GM18951 (cell line): ENCODE results near the gene C2orf69.
"Not testable (repeated sequence)": the region's sequence is repeated elsewhere in the genome, so short reads cannot be mapped to it uniquely, and the experiment has no call there.

Experiments
- POLR2A ChIP-seq: IDR thresholded peaks from 4 replicates; pipeline ENCODE4 v1.6.1; 2011; ENCODE audit warnings: mild to moderate bottlenecking; ENCODE audit not compliant: insufficient read length, insufficient read depth; ENCODE audit errors: extremely low read depth
- in situ Hi-C: fragments of 300-500 bp; cut with MboI; formaldehyde crosslinking; loops from one replicate; pipeline ENCODE4 v1.12.0; 2022; ENCODE audit warnings: low sequenced_read_pairs, mixed read lengths, inconsistent platforms; ENCODE audit not compliant: unreplicated experiment

C2orf69 gene

DNA sequence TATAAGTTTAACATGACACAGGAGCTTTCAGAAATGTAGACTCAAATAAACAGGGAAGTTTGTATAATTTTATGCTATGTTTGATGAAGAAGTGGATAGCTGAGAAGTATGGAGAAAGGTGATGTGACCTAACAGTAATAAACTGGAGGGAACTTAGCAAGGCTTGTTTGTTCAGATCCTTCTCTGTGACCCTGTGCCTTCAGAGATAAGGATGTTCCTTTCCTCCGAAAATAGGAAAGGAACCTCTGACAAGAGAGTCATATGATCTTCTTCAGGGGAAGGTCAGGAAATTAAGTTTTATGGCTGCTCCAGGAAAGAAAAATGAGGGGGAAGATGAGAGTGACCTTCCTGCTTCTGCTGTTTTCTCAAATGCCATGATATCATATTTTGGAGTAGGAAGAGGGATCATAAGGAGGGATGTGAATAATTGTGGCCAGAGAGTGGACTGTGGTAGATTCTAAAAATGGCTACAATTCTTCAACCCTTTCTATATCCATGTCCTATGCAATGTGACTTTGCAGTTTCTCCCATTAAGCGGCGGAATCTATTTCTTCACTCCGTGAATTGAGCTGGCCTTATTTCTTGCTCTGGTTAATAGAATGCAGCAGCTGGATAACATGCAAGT is 8.5 kb upstream of the C2orf69 start:
- in situ Hi-C loops, result no loop called here
- TF ChIP-seq POLR2A, result no peak

DNA sequence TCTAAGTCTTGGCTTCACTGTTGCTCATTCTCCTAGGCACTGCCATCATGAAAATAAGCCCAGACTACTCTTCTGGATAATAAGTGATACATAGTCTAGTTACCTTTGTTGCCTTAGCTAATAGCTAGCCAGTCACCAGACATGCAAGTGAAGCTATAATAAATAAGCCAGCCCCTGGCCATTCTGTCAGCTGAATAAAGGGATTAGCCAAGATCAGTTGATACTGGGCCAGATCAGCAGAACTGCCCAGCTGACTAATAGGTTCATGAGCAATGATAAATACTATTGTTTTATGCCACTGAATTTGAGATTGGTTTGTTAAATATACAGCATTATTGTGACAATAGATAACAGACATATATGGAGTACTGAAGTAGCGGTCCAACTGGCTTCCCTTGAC is 8.0 kb upstream of the C2orf69 start:
- no peak for TF ChIP-seq POLR2A
- in situ Hi-C loops, result no loop called here

DNA sequence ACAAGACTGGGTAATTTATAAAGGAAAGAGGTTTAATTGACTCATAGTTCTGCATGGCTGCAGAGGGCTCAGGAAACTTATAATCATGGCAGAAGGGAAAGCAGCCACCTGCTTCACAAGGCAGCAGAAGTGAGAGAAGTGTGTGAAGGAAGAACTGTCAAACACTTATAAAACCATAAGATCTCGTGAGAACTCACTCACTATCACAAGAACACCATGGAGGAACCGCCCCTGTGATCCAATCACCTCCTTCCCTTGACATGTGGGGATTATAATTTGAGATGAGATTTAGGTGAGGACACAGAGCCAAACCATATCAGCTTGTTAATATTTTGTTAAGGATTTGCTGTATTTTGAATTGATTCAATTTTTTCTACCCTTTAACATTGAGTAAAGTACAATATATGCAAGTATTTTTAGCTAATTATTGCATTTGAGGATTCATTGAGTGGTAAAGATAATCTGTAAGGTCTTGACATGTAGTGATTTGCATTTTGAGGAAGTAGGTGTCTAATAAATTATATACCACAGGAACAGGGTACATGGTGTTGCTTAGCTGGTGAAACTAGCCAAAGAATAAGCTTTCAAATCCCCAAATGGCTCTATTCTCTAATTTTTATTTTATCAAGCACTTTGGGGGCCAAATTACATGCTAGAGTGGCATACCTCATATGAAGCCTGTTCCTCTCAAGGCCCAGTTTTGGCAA is 3.9 kb upstream of the C2orf69 start:
- no peak for TF ChIP-seq POLR2A
- in situ Hi-C loops, result no loop called here

DNA sequence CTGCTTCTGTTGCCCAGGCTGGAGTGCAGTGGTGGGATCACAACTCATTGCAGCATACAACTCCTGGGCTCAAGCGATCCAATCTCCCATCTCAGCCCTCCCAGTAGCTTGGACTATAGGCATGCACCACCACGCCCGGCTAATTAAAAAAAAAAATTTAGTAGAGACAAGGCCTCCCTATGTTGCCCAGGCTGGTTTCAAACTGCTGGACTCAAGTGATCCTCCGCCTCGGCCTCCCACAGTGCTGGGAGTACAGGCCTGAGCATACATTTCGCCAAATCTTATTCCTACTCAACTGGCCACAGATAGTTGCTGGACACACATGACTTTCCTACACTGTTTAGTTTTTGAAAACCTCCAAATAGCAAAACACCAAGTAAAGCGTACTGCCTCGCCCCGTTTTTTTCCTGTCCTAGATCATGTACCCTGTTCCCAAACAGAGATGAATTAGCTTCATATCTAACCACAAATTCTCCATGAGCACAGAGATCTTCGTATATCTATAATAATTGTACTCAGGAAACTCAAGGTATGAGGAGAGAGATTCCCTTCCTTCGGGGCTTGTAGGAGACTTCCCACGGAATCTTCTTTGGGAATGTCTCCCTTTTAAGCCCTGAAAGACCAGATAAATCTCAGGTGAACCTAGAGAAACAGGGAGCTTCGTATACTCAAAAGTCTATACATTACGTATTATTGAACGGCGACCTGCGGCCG is 598 bp upstream of the C2orf69 start:
- in situ Hi-C loops, result no loop called here
- no peak for TF ChIP-seq POLR2A

DNA sequence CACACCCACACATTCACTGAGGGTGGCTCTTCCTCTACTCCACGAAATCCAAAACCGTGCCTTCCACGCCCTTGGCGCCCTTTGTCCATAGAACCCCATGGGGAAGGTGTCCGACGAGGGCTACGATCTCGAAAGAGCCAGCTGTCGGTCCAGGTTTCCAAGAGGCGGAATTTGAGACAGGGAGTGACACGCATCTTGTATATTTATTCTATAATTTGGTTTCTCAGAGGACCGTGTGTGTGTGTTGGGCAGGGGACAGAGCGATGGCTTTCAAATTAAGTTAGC is 726 bp downstream of the C2orf69 start:
- no peak for TF ChIP-seq POLR2A
- in situ Hi-C loops, result no loop called here

DNA sequence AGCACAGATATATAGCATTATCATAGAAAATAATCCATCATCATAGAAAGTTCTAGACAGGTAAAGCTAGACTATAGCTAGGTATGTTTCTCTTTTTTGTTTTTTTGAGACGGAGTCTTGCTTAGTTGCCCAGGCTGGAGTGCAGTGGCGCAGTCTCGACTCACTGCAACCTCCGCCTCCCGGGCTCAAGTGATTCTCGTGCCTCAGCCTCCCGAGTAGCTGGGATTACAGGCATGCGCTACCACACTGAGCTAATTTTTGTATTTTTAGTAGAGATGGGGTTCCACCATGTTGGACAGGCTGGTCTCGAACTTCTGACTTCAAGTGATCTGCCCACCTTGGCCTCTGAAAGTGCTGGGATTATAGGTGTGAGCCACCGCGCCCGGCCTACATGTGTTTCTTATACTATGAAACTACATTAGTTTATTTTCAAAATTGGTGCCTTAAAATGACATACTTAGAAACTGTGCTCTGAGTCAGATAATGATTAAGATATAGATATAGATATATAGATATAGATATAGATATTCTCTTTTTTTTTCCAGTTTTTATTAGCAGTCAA is 1.5 kb downstream of the C2orf69 start:
- in situ Hi-C loops, result not testable (repeated sequence)

DNA sequence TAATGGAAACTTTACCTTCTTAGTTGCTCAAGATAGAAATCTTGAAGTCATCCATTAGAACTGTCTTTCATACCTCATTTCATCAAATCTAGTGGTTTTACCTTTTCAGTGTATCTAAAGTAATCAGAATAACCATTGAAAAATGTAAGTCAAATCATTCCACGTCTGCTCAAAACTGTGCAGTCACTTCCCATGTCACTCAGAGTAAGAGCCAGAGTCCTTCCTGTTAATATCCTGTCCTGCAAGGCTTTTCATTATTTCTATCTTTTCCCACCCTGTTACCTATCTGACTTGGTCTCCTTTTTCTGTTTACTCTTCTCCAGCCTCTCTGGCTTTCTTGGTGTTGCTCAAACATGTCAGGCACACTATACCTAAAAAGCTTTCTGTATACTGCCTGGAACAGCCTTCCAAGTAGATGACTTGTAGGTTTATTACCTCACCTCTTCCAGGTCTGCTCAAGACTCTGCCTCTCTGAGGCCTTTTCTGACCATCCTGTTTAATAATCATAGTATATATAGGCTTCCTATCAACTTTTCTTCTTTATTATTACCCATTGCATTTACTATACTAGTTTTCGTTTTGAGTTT is 3.4 kb downstream of the C2orf69 start:
- no peak for TF ChIP-seq POLR2A
- in situ Hi-C loops, result no loop called here

DNA sequence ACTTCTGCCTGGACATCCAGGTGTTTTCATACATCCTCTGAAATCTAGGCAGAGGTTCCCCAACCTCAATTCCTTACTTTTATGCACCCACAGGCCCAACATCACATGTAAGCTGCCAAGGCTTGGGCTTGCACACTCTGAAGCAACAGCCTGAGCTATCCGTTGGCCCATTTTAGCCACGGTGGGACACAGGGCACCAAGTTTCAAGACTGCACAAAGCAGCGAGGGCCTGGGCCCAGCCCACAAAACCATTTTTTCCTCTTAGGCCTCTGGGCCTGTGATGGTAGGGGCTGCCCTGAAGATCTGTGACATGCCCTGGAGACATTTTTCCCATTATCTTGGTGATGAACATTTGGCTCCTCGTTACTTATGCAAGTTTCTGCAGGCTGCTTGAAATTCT is 5.9 kb downstream of the C2orf69 start:
- in situ Hi-C loops, result no loop called here
- TF ChIP-seq POLR2A, result no peak

DNA sequence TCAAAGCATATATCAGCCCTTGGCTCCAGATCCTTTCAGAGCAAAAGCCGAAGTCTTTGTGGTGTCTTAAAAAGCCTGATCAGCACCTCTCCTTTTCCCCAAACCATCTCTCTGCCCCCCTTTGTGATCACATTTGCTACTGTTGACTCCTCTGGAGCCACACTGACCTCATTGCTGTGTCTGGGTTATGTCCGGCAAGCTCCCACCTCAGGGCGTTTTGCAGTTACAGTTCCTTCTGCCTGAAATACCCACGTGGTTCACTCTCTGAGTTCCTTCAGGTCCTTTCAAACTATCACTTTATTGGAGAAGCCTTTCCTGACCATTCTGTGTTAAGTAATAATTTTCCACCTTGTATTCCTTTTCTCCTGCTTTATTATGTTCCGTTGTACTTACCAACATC is 11.8 kb downstream of the C2orf69 start:
- in situ Hi-C loops, result no loop called here
- TF ChIP-seq POLR2A, result no peak

DNA sequence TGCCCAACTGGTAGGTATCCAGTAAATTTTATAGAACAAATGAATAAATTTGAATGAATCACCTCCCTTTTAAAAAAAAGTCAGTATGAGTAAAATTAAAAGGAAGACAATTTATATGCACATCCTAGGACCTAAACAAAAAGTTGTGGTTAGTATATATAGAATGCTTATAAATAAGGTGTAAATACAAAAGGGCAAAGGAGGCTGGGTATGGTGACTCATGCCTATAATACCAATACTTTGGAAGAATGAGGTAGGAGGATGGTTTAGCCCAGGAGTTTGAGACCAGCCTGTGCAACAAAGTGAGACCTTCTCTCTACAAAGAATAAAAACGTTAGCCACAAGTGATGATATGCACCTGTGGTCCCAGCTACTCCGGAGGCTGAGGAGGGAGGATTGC is 12.8 kb downstream of the C2orf69 start:
- no peak for TF ChIP-seq POLR2A
- in situ Hi-C loops, result no loop called here

DNA sequence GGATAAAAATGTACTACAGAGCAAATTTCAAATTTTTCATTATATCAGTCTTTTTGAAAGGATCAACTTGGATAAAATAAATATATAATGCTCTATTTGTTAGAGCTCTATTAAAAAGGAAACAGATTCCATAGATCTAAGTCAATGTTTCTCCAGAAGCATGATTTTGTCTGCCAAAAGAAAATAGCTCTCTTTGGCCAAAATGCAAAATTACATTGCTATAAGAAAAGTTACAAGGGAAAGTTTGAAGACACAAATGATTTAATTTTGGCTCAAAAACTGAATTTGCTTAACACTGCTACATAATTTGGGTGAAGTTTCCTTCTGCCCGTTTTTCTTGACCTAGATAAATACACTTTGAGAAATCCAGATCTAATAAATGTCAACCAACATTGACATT is 15.7 kb downstream of the C2orf69 start:
- in situ Hi-C loops, result no loop called here
- TF ChIP-seq POLR2A, result no peak

DNA sequence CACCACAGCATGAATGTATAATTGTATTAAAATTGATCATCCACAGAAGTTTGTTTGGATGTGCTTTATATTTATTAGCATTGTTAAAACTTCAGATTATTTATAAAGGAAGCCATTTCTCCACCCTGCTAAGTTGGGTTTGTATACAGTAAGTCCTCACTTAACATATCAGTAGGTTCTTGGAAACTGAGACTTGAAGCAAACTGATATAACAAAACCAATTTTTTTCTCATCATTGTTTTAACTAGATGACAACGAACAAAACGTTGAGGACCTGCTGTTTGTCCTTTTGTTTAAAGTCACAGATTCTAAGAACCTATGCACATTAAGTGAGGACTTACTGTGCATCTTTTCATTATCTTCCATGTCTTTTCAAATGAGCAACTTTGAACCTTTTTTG is 17.1 kb downstream of the C2orf69 start:
- no peak for TF ChIP-seq POLR2A
- in situ Hi-C loops, result no loop called here

DNA sequence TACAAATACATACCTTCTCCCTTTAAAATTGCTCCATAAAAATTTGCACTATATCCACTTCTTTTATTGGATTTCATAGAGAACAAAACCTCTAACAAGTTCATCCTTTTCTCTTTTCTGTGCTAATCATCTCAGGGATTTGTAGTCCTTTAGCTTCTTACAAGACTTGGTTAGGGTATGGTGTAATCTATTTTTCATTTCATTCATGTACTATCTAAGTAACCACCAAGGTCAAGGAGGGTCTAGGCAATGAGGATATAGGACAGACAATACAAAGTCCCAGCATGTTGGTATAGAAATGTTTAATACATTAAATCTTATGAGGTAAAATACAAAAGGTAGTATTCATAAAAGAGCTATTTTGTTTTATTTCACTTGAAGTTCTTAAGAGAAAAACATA is 17.5 kb downstream of the C2orf69 start:
- in situ Hi-C loops, result no loop called here
- TF ChIP-seq POLR2A, result no peak

DNA sequence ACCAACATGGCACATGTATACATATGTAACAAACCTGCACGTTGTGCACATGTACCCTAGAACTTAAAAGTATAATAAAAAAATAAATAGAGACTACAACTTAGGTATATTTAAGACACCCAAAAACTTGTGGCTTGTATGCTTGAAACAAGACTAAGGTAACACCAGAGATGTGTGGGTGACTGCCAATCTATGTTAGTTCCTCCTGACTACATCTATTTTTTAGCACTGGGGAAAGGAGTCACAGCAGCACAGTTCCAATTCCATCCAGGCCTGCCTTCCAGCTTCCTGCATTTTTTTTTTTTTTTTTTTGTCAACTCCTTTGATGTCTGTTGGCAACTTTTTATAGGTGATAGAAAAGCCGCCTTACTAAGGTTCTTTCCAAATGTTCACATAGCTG is 18.2 kb downstream of the C2orf69 start:
- in situ Hi-C loops, result no loop called here
- no peak for TF ChIP-seq POLR2A

DNA sequence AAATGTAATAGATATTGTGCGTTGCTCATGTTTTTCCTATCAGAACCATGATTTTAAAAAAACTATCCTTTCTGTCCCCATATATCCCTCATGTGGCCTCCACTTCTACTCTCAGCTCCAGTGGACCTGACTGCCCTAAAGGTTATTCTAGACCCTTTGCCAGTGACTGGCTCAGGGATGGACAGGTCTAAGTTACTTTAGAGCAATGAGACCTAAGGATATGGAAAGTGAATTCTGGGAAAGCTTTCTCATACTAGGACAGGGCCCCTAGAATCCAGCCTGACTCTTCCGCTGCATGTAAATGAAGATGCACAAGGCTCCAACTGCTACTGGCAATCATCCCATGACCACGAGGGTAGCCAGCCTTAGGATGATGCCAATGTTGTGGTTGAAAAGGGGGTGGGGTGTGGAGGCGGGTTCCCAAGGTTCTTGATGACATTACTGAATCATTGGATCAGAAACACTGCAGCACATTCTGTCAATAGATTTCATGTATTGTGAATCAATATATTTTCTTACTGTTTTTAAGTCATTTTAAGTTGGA is 21.3 kb downstream of the C2orf69 start:
- in situ Hi-C loops, result no loop called here
- TF ChIP-seq POLR2A, result no peak
